ENCODE data around the gene SYTL5.

DNA sequence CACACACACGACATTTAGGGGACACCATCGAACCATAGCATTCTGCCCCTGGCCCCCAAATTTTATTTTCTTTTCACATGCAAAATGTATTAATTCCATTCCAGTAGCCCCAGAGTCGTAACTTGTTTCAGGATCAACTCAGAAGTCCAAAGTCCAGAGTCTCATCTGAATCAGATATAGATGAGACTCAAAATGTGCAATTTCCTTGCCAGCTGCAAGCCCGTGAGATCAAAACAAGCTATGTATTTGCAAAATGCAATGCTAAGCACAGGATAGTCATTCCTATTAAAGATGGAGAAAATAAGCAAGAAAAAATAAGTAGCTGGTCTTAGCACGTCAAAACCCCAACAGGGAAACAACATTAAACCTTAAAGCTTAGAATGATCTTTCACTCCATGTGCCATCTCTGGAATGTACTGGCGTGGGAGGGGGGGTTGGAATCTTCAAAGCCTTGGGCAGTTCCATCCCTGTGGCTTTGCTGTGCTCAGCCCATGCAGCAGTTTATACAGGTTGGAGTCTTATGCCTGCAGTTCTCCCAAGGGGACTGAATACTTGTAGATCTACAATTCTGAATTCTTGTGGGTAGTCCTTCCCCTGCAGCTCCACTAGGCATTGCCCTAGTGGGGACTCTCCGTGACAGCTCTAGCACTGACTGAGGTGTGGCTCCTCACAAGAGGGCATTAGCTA is 47.7 kb upstream of the SYTL5 start:
- no peak for TF ChIP-seq CTCF (IDR thresholded peaks at IDR 0.05)
- TF ChIP-seq POLR2A (IDR thresholded peaks at IDR 0.05), result no peak
